Astrocyte (in vitro differentiated cells and primary cell): ENCODE results near the gene EFNA5.

Experiments
- EZH2 ChIP-seq: IDR thresholded peaks from 2 replicates; pipeline ENCODE4 v1.6.1; 2012; ENCODE audit warnings: mild to moderate bottlenecking, low read length, inconsistent platforms; ENCODE audit not compliant: insufficient read depth
- TF ChIP-seq, protein P1 (sequence below): IDR thresholded peaks from 2 replicates; pipeline ENCODE4 v1.5.1; 2011; ENCODE audit warnings: low read depth, mild to moderate bottlenecking, inconsistent platforms, low read length, moderate library complexity; ENCODE audit not compliant: insufficient read depth

DNA sequence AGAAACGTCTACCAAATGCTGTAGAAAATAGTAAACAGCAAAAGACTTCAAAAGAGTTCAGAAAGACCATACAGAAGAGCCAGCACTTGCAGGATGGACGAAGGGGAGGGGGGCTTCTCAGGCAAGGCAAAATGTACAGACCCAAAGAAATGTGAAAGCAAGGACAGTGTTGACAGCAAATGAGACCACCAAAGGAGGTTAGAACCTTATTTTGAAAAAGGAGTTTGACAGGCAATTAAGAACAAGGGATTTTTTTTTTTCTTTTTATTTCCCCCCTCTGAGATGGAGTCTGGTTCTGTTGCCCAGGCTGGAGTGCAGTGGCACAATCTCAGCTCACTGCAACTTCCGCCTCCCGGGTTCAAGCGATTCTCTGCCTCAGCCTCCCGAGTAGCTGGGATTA is 223.2 kb downstream of the EFNA5 start:
- TF ChIP-seq, protein P1, sequence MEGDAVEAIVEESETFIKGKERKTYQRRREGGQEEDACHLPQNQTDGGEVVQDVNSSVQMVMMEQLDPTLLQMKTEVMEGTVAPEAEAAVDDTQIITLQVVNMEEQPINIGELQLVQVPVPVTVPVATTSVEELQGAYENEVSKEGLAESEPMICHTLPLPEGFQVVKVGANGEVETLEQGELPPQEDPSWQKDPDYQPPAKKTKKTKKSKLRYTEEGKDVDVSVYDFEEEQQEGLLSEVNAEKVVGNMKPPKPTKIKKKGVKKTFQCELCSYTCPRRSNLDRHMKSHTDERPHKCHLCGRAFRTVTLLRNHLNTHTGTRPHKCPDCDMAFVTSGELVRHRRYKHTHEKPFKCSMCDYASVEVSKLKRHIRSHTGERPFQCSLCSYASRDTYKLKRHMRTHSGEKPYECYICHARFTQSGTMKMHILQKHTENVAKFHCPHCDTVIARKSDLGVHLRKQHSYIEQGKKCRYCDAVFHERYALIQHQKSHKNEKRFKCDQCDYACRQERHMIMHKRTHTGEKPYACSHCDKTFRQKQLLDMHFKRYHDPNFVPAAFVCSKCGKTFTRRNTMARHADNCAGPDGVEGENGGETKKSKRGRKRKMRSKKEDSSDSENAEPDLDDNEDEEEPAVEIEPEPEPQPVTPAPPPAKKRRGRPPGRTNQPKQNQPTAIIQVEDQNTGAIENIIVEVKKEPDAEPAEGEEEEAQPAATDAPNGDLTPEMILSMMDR, result no peak
- no peak for TF ChIP-seq EZH2
